ENCODE data around the gene NUP153. TPM values are rescaled to one million over a fixed set of nuclear protein-coding genes. Genes with fewer than 3 reads are reported as not detected.

Gene NUP153
- total and polyA plus RNA-seq, 2 donors (not counting 1 experiment from before 2014, with no cell fraction given) = 17.9 to 70.5 TPM

GRCh38 chr6:17615794-17616193 lies 90.9 kb downstream of the NUP153 start:
- ATAC-seq (ENCODE audit: low read depth) (no peak), DNase-seq (no peak)
- intact Hi-C loops (cut with micrococcal nuclease) = no loop called here
- no peak overlapping the region for H3K4me2 ChIP-seq (replicated peaks; ENCODE audit: low read depth, low read length, poor library complexity, severe bottlenecking)
- TF ChIP-seq CTCF (IDR thresholded peaks at IDR 0.05) (no peak), EZH2 (IDR thresholded peaks at IDR 0.05; ENCODE audit: borderline replicate concordance, insufficient read depth, low read depth, low read length, poor library complexity, severe bottlenecking) (no peak)
- H3K4me3 Mint-ChIP-seq = no peak overlapping the region
- H3K9ac ChIP-seq (ENCODE audit: low read length) = no peak overlapping the region
- H3K79me2 ChIP-seq (ENCODE audit: control insufficient read depth, insufficient read depth, low read length) = peaks cover 29% of the 10 kb centered on the region
- CTCF ChIA-PET = interaction anchor here (1.1 kb wide), 1 partner anchor 8 kb away, joined by 3 read pairs; no protein-coding TSS in a partner anchor
- no peaks in the 10 kb centered on the region for H3K9me3 Mint-ChIP-seq (ENCODE audit: insufficient read depth)
- no peaks in the 10 kb centered on the region for H3K9me3 ChIP-seq (ENCODE audit: control extremely low read depth in 1 of 3, control insufficient read depth in 2 of 3, insufficient read depth in 1 of 3, low read length in 2 of 3)
- H2AFZ ChIP-seq (ENCODE audit: insufficient read depth, low read depth, low read length, poor library complexity, severe bottlenecking) = no peak overlapping the region
- POLR2A ChIA-PET = no interaction called here
- H3K36me3 ChIP-seq (replicated peaks in 1 of 2; ENCODE audit: control extremely low read depth in 1 of 2, control insufficient read depth in 1 of 2, extremely low read depth in 1 of 2, insufficient read depth in 2 of 2, low read length in 1 of 2) = peaks cover 8 to 30% of the 10 kb centered on the region in 2 experiments
- H3K4me3 ChIP-seq (ENCODE audit: control extremely low read depth in 1 of 5, extremely low read depth in 1 of 5, insufficient read depth in 1 of 5, low read depth in 2 of 5, low read length in 4 of 5) = no peak overlapping the region
- no peaks in the 10 kb centered on the region for H3K27me3 Mint-ChIP-seq
- H3K27me3 ChIP-seq (replicated peaks in 1 of 4; ENCODE audit: control extremely low read depth in 1 of 4, control insufficient read depth in 3 of 4, insufficient read depth in 4 of 4, low read length in 3 of 4) = no peaks in the 10 kb centered on the region
- WGBS (ENCODE audit: insufficient coverage) = no CpG with 5 or more reads among the region's 4 CpGs
- H4K20me1 ChIP-seq (ENCODE audit: control insufficient read depth, insufficient read depth, low read length, poor library complexity, severe bottlenecking) = peaks cover 21% of the 10 kb centered on the region
- no peak overlapping the region for H3K27ac ChIP-seq (ENCODE audit: low read length in 2 of 2)
- peaks cover 7% of the 10 kb centered on the region for H3K4me1 Mint-ChIP-seq
- H3K4me1 ChIP-seq (ENCODE audit: control insufficient read depth in 2 of 2, insufficient read depth in 2 of 2, low read length in 2 of 2) = peaks cover 3 to 4% of the 10 kb centered on the region in 2 donors
- no peak overlapping the region for H3K27ac Mint-ChIP-seq

GRCh38 chr6:17612048-17612447 lies 94.7 kb downstream of the NUP153 start:
- ChIA-PET POLR2A (no interaction called here), CTCF (no interaction called here)
- Mint-ChIP-seq H3K4me3 (no peak overlapping the region), H3K4me1 (no peaks in the 10 kb centered on the region), H3K9me3 (ENCODE audit: insufficient read depth) (no peaks in the 10 kb centered on the region), H3K27ac (no peak overlapping the region), H3K27me3 (no peaks in the 10 kb centered on the region)
- H3K9me3 ChIP-seq (ENCODE audit: control extremely low read depth in 1 of 3, control insufficient read depth in 2 of 3, insufficient read depth in 1 of 3, low read length in 2 of 3) = no peaks in the 10 kb centered on the region
- H3K27ac ChIP-seq (ENCODE audit: low read length in 2 of 2) = no peak overlapping the region
- H3K79me2 ChIP-seq (ENCODE audit: control insufficient read depth, insufficient read depth, low read length) = no peaks in the 10 kb centered on the region
- H3K4me2 ChIP-seq (replicated peaks; ENCODE audit: low read depth, low read length, poor library complexity, severe bottlenecking) = no peak overlapping the region
- H3K36me3 ChIP-seq (replicated peaks in 1 of 2; ENCODE audit: control extremely low read depth in 1 of 2, control insufficient read depth in 1 of 2, extremely low read depth in 1 of 2, insufficient read depth in 2 of 2, low read length in 1 of 2) = peaks cover 8 to 14% of the 10 kb centered on the region in 2 experiments
- ATAC-seq (ENCODE audit: low read depth) = no peak
- WGBS (ENCODE audit: insufficient coverage) = 90% methylated on average over 3 of the region's 4 CpGs
- H2AFZ ChIP-seq (ENCODE audit: insufficient read depth, low read depth, low read length, poor library complexity, severe bottlenecking) = no peak overlapping the region
- TF ChIP-seq CTCF (IDR thresholded peaks at IDR 0.05) = no peak
- no peak for TF ChIP-seq EZH2 (IDR thresholded peaks at IDR 0.05; ENCODE audit: borderline replicate concordance, insufficient read depth, low read depth, low read length, poor library complexity, severe bottlenecking)
- no peak overlapping the region for H3K9ac ChIP-seq (ENCODE audit: low read length)
- DNase-seq = no peak
- intact Hi-C loops (cut with micrococcal nuclease) = no loop called here
- no peaks in the 10 kb centered on the region for H4K20me1 ChIP-seq (ENCODE audit: control insufficient read depth, insufficient read depth, low read length, poor library complexity, severe bottlenecking)
- H3K4me1 ChIP-seq (ENCODE audit: control insufficient read depth in 2 of 2, insufficient read depth in 2 of 2, low read length in 2 of 2) = no peaks in the 10 kb centered on the region
- no peak overlapping the region for H3K4me3 ChIP-seq (ENCODE audit: control extremely low read depth in 1 of 5, extremely low read depth in 1 of 5, insufficient read depth in 1 of 5, low read depth in 2 of 5, low read length in 4 of 5)
- no peaks in the 10 kb centered on the region for H3K27me3 ChIP-seq (replicated peaks in 1 of 4; ENCODE audit: control extremely low read depth in 1 of 4, control insufficient read depth in 3 of 4, insufficient read depth in 4 of 4, low read length in 3 of 4)
